Erythroblast (primary cell): ENCODE data around the gene SCN5A.

ENCODE experiments used
- DNase-seq, 2 experiments: peaks; one replicate each; lab custom pipeline; 2025; lab: John Stamatoyannopoulos, UW
- GATA1 ChIP-seq: IDR thresholded peaks from 2 replicates; pipeline ENCODE4 v1.6.1; 2011; ENCODE audit warnings: low read depth, mild to moderate bottlenecking, control low read depth, low read length, moderate library complexity
- POLR2A ChIP-seq: IDR thresholded peaks from 2 replicates; pipeline ENCODE4 v1.6.1; 2011; ENCODE audit warnings: mild to moderate bottlenecking, low read length

The SCN5A gene

DNA sequence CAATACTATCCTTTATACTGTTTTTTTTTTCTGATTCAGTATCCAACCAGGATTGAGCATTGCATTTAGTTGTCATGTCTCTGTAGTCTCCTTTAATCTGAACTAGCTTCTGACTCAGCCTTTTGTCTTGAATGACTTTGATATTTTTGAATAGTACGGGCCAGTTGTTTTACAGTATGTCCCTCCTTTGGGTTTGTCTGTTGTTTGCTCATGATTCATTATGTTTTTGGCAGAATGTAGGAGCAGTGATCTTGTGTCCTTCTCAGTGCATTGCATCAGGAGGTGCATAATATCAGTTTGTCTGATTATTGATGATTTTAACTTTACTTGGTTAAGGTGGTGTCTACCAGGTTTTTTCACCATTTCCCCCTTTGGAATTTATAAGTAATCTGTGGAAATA is 132.8 kb downstream of the SCN5A start:
- no peak for DNase-seq
- TF ChIP-seq POLR2A (no peak), GATA1 (no peak)

DNA sequence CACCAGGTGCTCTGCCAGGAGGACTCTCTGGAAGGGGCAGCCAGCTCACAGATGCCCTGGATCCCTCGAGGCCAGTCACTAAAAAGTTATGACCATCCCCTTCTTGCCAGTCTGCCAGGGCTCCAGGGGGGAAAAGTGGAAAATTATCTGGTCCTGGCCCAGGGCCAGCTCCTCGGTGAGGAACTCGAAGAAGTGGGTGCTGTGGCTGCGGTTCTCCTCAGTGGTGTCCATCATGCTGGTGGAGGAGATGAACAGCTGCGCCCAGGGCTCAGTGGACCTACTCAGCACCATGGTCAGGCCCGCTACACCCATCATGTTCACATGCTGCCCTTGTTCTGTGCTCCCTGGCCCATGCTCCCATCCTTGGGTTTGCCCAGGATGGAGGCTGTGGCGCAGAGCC is 134.1 kb downstream of the SCN5A start:
- TF ChIP-seq GATA1 (no peak), POLR2A (no peak)
- no peak for DNase-seq

DNA sequence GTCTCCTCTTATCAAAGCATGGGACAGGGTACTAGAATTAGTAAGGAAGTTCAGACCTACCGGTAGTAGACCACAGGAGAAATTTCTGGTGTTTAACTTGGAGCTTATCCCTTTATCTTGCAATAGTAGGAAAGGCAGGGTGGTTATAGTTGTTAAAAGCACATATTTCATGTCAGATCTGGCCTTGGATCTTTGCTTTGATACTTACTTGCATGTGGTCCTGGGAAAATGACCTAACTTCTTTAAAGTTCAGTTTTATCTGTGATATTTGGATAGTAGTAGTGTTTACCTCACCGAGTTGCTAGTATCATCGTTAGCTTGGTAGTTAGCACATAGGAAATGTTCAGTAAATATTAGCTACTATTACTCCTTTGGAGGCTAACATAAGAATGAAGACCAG is 137.9 kb downstream of the SCN5A start:
- no peak for DNase-seq
- no peak for TF ChIP-seq GATA1
- TF ChIP-seq POLR2A, result no peak

DNA sequence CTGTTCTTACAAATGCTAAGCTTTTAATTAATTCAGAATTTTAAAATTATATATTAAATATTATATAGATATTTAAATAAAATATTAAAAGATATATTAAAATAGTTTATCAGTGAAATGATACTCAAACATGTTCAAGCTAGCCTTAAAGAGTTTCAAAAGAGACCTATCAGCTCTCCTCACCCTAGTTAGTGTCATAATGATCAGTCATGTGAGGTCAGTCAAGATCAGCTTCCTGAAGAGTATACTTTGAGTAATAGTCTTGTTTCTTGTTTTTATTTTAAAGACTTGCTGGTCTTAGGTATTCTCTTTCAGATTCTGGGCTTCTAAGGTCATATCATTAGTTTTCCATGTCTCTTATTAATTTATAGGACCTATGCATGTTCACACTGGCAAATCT is 138.9 kb downstream of the SCN5A start:
- no peak for TF ChIP-seq GATA1
- TF ChIP-seq POLR2A, result no peak
- DNase-seq, result no peak

DNA sequence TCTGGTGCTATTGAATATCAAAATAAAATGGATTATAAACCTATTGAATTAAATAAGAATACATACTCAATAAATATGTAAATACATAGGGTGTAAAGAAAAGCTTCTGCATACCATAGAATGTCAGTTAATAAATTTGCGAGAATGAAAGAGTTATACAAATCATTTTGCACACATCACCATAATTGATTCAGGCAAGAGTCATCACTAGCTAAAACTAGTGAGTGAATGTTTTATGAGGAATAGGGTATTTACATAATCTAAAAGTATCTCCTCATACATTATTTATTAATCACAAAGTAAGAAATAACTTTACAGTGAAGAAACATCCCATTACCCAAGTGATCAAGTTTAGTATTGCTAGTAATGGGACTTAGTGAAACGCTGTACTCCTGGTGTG is 139.8 kb downstream of the SCN5A start:
- no peak for TF ChIP-seq GATA1
- no peak for TF ChIP-seq POLR2A
- DNase-seq, result no peak

DNA sequence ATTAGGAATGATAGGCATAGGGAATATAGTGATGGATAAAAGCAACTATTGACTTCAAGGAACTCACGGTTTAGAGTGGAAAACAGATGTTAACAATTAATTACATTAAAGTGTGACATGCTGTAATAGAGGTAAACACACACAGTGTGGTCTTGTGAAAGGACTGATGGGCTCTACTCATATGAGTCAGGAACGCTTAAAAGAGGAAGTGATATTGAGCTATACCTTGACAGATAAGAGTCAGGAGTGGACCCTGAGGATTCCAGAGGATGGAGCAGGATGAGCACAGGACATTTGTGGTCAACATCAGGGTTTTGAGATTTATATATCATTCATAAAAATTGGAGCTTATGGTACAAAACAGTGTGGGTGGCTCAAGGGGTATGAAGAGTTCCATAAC is 142.4 kb downstream of the SCN5A start:
- DNase-seq, result no peak
- TF ChIP-seq GATA1 (no peak), POLR2A (no peak)

DNA sequence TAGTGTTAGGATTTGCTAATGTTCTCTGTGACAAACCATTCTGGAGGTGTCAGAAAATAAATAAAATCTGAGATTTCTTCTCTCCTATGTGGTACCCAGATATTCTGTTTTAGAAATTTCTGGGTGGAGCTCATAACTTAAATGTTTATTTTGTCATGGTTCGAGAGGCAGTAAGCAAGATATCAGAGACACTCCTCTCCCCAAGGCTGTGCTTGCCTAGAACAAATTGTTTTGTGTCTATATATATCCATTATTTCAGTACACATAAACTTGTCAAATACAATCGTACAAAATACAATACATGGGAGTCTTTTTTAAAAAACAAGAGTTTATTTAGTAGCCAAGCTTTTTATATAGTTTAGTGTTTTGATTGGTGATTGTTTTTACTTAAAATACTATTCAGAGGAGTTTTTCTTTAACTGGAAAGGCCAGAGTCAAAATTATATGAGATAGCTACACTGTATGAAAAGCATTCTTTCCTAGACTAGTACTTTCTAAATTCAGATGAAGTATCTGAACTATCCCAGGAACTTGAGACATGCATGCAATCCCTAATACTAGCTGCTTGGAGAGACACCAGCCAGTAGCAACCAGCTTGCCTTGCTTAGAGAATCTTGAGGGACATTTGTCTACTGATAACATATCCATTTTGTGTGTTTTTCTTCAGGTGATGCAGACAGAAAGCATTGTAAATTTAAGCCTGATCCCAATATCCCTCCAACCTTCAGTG is 148.6 kb downstream of the SCN5A start:
- no peak for TF ChIP-seq POLR2A
- no peak for TF ChIP-seq GATA1
- DNase-seq, result no peak
